GM19395 (cell line): ENCODE data around the gene EDEM3.
A peak's percentile ranks its signal among the peaks of the same experiment; 100 is the strongest.
"Not testable (repeated sequence)": the region's sequence is repeated elsewhere in the genome, so short reads cannot be mapped to it uniquely, and the experiment has no call there.

Source experiments
- ATAC-seq: cut with Tn5 transposase; IDR thresholded peaks from one replicate; pipeline ENCODE4 v1.9.1; 2021; ENCODE audit warnings: mild to moderate bottlenecking, moderate library complexity; ENCODE audit not compliant: unreplicated experiment

Gene EDEM3, protein sequence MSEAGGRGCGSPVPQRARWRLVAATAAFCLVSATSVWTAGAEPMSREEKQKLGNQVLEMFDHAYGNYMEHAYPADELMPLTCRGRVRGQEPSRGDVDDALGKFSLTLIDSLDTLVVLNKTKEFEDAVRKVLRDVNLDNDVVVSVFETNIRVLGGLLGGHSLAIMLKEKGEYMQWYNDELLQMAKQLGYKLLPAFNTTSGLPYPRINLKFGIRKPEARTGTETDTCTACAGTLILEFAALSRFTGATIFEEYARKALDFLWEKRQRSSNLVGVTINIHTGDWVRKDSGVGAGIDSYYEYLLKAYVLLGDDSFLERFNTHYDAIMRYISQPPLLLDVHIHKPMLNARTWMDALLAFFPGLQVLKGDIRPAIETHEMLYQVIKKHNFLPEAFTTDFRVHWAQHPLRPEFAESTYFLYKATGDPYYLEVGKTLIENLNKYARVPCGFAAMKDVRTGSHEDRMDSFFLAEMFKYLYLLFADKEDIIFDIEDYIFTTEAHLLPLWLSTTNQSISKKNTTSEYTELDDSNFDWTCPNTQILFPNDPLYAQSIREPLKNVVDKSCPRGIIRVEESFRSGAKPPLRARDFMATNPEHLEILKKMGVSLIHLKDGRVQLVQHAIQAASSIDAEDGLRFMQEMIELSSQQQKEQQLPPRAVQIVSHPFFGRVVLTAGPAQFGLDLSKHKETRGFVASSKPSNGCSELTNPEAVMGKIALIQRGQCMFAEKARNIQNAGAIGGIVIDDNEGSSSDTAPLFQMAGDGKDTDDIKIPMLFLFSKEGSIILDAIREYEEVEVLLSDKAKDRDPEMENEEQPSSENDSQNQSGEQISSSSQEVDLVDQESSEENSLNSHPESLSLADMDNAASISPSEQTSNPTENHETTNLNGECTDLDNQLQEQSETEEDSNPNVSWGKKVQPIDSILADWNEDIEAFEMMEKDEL

DNA sequence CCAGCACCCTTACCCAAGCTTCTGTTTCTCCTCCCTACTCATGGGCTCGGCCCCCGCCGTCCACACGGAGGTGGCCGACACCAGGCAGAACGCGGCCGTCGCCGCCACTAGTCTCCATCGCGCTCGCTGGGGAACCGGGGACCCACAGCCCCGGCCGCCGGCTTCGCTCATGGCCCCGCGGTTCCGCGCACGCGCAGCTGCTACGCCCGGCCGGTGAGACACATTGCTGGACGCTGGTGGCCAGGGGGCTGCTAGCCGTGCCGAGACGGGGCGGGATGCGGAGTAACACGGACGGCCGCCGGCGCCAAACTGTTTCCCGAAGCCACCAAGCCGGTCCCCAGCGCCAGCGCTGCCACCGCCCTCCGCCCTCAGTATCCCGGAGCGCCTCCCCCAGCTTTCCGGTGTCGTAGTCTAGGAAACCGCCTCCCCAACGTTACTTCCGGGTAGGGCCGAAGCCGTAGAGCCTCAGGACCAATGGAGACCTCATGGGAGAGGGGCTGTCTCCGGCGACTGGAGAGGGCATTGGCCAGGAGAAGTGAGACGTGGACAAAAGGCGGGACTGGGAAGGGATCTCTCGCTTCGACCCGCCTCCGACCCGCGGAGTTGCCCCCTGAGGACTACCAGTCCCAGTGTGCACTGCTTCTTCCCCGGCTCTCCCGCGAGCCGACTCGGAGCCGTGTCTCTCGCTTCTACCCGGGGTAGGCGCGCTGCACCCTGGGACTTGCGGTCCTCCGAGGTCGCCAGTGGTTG is at the start of gene EDEM3:
TSS of gene EDEM3 (minus strand) at position 383 of the 750 bp plus-strand sequence. CDS start at position 171, 212 bp downstream.
- peak; percentile 93 for ATAC-seq

DNA sequence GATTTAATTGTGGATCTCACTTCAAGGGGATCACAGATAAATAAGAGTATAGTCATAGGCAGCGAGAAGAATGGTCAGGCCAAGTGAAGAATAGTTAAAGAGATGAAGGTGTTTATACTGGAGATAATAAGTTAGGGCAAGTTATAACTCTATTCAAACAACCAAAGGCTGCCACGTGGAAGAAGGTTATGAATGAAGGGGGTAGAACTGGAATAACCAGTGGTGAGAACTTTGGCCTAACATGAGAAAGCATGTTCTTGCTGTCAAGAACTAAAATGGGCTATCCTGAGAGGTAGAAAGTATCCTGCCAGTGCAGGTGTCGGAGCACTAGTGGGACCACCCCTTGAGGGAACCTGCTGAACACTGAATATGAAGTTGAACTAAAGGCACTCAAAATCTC is 49.6 kb upstream of the EDEM3 start:
- ATAC-seq = no peak

DNA sequence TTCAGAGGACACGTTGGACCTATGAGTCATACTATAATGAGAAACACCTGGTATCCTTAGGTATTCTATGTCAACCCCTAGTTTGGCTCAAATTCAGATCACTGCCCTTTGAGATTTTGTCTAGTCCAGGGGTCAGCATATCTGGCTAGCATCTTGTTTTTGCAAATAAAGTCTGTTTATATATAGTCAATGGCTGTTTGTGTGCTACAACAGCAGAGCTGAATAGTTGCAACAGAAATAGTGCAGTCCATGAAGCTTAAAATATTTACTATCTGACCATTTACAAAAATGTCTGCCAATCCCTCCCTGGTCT is 48.5 kb upstream of the EDEM3 start:
- ATAC-seq = no peak

DNA sequence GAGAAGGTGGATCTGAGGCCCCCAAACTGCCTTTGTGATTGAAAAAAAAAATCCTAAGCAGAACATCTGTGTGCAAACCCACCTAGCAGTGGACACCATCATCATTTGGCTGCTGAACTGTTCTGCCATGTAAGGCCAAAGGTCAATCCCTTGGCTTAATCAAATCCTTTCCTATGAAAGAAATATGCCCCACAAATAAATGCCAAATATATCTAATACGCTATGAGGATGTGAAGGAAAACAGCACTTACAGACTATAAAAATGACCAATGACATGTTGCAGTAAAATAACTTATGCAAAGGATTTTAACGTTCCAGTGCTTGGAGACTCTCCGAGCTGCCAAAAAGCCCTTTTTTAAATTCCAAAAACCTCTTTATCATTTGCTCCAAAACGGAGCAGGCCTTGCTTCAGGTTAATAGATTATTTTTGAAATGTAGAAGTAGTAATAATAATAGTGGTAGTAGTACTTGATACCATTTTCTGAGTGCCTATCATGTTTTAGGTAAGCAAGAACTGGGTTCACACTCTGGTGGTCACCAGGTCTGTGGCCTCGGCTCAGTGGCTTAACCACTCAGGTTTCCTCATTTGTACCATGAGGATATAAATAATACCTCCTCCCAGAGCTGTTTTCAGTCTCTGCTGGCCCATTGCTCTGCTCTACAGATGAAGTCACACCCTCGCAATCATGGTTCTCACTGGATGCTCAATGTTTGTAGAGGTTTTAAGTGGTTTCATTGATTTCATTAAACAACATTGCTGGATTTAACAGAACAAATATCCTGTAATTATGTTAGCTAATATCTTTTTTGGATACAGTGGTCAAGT is 47.9 kb upstream of the EDEM3 start:
- ATAC-seq = no peak

DNA sequence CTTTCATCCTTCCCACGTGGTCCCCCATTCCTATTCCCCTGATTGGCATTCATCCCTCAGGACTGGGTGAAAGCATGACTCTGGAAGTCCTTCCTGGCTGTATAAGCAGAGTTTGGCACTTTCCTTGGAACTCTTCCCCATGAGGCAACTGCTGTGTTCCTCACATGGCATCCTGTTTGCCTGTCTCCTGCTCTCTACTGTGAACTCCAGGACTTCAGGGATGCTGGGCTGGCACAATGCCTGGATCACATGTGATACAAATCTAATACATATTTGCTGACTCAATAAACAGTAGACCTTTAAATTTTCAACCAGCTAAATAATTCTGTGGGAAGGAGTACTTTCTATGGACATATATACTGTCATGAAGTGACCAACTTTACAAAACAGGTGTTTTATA is 46.8 kb upstream of the EDEM3 start:
- no peak for ATAC-seq

DNA sequence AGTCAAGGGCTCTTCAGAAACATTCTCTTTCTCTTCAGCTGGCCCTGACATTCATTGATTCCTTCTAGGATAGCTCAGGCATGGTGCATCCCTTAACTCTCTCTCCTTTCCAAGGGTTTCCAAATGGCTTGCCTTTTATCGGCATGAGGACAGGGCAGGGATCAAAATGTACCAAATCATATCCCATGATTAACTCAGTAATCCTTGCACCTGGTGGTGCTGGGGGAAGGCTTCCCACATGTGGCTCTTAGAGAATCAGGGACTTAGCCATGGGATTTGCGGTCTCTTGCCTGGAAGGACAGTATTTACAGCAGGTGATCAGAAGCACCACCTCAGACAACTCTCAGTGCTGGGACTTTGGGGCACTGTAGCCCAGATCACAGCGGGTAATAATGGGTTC is 46.2 kb upstream of the EDEM3 start:
- ATAC-seq = no peak

DNA sequence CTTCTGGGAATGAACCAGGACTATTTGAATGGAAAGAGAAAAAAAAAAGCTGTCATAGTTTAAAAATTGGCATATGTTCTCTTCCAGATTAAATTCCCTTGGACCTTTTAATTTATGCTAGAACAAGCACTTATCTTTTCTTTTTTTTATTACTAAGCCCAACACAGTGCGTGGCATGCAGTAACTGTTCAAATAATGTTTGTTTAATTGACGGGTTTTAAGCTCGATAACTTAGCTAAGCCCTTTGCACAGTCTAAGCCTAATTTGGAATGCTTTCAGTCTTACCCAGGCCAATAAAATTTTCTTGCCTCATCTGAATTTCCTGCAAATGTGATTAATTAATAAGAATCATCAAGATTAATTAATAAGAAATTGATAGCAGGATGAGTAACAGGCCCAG is 39.3 kb upstream of the EDEM3 start:
- no peak for ATAC-seq

DNA sequence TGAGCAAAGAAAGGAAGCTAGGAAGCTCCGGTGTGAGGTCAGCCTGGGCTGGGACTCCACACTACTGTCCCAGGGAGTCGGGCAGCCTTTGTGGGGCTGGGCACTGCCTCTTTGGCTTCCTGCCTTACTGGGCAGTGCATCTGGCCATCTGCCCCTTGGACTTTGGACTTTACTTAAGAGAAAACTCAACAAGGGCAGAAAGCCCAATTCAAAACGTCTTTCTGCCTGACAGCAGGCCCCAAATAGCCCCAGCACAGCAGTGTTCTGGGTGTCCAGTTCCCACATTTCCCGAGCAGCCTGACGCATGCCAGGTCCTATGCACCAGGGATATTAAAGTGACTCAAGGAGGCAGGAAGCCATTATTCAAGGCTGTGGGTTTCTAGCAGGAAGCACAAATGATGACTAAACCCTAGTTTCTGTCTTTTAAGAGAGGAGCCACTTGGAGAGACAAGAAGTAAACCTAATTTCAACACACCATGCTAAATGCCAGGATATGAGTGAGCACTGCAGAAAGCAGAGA is 37.9 kb upstream of the EDEM3 start:
- no peak for ATAC-seq

DNA sequence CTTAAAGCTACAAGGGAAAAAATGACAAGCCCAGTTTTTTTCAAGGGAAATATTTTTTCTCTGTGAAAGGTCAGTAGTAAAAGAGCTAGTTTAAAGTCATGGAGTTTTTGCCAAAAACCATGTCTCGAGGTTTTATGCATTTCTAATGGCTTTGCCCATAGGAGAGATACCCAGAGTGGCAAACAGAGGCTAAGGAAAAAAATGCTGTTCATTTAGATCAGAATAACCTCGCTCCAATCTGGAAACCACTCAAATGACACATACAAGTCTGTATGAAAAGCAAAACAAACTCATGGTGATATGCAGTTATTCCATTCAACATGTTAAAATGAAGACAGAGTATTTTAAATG is 36.9 kb upstream of the EDEM3 start:
- ATAC-seq = no peak

DNA sequence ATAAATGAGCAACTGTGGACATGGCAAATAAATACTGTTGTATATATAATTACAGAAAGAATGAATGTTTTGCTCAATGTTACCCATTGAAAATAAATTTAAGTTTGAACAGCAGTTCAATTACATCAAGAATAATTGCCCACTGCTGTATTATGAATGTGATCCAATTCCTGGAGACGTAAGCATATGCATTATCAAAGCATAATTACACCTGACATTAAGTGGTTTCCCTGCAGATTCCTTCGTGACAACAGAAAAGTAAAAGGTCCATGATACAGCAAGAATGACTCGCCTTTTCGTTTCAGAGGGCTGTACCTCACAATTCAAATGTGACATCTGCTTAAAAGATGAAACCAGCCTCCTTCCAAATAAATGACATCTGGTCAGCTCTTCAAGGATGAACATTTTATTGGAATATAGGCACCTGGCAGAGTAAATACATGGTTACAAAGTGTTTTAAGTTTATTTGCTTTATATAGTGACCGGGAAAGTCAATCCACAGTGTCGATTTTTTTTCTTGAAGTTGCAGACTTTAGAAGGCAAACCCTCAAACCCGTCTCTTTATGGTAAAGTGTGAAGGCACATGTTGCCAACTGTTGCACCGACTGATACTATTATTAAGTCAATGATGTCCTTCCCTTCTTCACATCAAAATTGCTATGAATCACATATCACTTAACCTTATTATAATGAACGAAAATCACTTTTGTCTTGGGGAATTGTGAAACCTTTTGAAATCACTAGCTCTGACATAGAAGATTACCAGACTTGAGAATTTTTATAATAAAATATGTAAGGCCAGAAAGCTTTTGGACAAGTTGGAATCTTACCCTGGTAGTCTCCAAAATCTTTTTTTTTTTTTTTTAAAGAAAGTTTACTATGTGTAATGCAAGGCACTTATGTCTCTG is 36.2 kb upstream of the EDEM3 start:
- ATAC-seq = no peak

DNA sequence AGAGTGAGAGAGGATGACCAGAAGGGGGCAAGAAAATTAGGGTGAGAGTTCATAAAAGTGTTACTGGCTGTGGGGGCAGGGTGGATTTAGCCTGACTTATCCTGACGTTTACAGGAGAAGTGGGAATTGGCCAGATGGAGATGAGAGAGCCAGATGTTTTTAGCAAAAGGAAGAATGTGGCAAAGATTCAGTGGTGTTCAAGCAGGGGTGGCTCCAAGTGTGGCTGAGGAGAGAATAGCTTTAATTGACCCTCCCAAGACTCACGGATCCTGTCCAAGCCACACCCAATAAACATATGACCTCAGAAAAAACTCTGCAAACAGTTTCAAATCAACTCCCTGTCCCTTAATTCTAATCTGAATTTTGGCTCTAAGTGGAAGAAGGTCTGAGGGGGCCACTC is 35.2 kb upstream of the EDEM3 start:
- no peak for ATAC-seq

DNA sequence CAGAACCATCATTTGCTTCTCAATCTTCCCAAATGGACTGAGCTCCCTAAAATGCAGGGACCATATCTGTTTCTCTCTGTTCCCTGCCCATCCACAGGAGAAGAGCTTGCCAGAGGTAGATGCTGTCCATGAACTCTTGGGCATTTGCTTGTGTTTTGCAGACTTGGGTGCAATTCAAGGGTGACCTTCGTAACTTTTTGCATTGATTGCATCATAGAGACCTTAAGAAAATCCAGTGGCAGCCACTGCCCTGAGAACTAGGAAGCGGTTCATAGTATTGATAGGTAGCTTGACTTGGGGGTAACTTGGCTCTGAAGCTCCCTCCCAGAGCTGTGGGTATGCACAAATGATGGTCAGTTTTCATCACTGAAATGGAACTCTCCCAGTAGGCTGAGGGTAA is 34.3 kb upstream of the EDEM3 start:
- ATAC-seq = no peak

DNA sequence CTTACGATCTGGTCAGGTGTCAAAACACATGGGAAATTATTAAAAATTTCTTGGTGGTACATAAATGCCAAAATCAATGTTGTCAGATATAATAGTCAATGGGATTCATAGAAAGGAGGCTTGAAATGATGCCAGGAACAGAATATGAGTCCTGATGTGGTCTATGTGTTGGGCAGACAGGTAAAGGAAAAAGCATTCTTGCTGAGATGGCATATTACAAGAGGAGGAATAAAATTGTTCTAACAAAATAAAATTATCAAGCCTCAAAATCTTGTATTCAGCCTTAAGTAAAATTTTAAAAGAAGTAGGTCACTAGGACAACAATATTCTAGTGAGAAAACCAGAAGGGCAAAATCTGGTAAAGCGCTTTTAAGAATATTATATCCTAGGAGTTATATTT is 30.9 kb upstream of the EDEM3 start:
- ATAC-seq = no peak

DNA sequence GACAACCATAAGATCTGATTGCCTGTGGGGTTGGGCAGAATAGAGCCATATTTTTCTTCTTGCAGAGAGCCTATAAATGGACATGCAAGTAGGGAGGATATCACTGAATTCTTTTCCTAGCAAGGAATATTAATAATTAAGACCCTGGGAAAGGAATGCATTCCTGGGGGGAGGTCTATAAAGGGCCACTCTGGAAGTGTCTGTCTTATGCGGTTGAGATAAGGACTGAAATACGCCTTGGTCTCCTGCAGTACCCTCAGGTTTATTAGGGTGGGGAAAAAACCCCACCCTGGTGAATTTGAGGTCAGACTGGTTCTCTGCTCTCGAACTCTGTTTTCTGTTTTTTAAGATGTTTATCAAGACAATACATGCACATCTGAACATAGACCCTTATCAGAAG is 29.1 kb upstream of the EDEM3 start:
- ATAC-seq = not testable (repeated sequence)

DNA sequence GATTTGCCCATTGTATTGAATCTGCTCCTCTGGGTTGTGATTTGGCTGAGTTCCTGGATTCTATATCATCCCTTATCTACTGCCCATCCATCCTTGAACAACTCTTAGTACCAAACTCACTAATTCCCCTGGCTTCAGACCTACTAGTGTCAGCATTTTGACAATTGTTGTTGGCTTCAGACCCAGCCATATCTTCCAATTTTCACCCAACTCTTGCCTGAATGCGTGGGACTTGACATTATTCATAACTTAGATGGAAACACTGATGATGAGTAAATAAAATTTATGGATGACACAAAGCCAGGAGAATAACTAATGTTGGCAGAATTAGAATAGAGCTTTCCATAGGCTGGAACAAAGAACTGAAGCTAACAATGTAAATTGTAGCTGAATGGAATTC is 27.3 kb upstream of the EDEM3 start:
- ATAC-seq = no peak

DNA sequence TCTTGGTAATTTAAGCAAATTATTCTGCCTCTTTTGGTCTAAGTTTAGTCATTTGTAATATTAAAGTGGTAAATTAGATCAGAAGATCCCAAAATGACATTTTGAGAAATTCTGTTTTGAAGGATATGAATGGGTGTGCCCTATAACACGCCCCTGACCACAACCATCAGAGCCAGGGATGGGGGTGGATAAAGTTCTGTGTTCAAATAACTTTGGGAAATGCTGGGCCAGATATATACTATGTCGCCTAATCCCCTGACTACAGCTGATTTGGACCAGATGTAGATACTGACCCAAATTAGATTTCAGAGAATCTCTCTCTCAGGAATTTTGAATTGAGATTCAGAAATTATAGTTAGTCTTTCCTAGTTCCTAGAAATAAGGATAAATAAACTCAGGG is 21.2 kb upstream of the EDEM3 start:
- no peak for ATAC-seq

DNA sequence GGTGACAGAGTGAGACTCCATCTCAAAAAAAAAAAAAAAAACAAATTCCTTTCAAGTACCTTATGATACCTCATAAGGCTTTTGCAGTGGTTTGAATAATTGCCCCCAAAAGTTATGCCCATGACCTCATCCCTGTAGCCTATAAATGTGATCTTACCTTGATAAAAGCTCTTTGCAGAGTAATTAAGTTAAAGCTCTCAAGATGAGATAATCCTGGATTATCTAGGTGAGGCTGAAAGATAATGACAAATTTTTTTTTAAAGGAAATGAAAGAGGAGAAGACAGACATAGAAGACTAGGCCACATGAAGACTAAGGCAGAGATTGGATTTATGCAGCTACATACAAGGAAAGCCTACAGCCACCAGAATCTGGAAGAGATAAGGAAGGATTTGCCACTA is 20.7 kb upstream of the EDEM3 start:
- ATAC-seq = no peak

DNA sequence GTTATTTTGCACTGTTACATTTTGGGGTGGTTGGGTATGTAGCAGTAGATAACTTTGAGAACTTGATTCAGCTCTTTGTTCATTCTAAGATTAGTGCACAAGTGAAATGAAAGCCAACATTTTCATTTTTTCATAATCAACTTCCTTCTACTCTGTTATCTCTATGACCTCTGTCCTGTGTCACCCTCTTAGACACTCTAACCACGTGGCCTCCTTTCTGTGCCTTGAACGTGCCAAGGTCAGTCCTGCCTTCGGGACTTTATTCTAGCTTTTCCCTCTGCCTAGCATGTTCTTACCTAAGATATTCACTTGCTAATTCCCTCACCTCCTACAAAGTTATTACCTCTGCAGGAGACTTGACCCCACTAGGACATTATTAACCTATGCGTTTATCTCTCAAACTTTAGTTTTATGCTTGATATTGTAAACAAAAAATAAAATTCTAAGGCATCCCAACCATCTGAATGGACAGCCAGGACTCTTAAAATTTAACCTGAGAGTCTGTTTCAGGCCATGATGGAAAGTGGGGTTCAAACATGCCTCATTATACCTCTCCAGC is 19.2 kb upstream of the EDEM3 start:
- ATAC-seq = no peak

DNA sequence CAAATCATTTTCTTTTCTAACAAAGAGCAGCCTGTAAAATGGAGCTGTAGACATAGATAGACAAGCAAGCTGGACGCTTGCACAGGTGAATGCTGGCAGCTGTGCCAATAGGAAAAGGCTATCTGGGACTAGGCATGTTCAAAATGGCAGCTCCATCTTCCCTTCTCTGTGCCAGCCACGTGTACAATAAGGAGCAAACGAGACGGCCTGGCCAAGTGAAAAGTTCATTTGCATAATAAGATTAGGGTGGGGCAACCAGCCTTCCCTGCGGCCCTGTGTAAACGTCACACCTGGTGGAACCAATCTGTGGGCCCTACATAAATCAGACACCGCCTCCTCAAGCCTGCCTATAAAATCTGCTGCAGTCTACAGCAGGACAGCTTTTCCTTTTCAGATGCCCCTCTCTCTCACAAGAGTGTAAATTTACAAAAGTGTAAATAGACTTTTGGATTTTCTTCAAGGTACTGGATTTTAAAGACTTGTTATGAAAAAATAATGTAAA is 16.6 kb upstream of the EDEM3 start:
- no peak for ATAC-seq
